Bladder microvascular endothelial cell (primary cell): ENCODE results near the gene KIF4A. TPM values are rescaled to one million over a fixed set of nuclear protein-coding genes. Genes with fewer than 3 reads are reported as not detected.

Experiments used
- total RNA-seq: library from RNA; depleted of rRNA; stranded (reverse); fragments of >200 nt; gene quantifications from 2 replicates; pipeline ENCODE4 v1.2.3, GENCODE V29; 2014

KIF4A gene, protein sequence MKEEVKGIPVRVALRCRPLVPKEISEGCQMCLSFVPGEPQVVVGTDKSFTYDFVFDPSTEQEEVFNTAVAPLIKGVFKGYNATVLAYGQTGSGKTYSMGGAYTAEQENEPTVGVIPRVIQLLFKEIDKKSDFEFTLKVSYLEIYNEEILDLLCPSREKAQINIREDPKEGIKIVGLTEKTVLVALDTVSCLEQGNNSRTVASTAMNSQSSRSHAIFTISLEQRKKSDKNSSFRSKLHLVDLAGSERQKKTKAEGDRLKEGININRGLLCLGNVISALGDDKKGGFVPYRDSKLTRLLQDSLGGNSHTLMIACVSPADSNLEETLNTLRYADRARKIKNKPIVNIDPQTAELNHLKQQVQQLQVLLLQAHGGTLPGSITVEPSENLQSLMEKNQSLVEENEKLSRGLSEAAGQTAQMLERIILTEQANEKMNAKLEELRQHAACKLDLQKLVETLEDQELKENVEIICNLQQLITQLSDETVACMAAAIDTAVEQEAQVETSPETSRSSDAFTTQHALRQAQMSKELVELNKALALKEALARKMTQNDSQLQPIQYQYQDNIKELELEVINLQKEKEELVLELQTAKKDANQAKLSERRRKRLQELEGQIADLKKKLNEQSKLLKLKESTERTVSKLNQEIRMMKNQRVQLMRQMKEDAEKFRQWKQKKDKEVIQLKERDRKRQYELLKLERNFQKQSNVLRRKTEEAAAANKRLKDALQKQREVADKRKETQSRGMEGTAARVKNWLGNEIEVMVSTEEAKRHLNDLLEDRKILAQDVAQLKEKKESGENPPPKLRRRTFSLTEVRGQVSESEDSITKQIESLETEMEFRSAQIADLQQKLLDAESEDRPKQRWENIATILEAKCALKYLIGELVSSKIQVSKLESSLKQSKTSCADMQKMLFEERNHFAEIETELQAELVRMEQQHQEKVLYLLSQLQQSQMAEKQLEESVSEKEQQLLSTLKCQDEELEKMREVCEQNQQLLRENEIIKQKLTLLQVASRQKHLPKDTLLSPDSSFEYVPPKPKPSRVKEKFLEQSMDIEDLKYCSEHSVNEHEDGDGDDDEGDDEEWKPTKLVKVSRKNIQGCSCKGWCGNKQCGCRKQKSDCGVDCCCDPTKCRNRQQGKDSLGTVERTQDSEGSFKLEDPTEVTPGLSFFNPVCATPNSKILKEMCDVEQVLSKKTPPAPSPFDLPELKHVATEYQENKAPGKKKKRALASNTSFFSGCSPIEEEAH
- total RNA-seq, result 11.3 and 13.8 TPM in 2 replicates

GRCh38 chrX:70289793-70290770, at the start of gene KIF4A, which contains the start of gene PDZD11:
KIF4A (plus strand) TSS chrX:70290104; CDS start chrX:70290459, 355 bp downstream.
PDZD11 (minus strand) TSS chrX:70289927; CDS start chrX:70289341, 586 bp downstream.

DNA sequence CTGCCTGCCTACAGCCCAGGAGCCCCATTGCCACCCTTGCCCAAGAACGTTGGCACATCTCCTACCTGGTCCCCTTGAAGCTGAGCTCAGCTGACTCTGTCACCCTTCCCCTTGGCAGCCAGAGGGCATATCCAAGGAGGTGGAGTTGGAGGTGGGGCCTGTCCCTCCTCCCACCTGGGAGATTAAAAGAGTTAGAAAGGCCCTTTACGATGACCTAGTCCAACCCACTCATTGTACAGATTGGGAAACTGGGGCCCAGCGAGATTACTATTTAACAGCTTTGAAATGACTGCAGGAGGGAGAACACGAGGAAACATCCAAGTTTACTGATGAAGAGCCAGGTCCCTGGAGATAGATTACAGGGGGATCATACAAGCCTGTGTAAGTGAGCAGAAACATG, 29.8 kb upstream of the KIF4A start, which contains the start of gene P2RY4:
TSS of gene P2RY4 (minus strand) at position 101 of the 400 bp plus-strand sequence. CDS start 580 bp downstream, outside the sequence.

DNA sequence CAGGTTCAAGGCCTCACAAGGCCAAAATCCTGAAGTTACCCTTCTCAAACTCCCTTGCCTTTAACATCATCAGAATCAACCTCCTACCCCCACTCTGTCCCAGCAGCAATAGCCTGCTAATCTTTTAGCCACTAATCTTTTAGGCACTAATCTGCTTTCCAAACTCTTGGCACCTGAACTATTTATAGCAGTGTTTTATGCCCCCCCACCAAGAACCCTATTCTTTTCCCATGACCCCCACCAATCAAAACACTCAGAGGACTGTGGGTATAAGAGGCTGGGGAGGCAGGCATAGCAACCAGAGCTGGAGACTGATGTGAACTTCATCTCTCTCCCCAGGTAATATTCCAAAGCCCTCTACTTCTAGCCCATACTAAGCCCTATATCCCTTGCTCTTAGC, 21.9 kb upstream of the KIF4A start, which contains the start of gene ARR3:
TSS of gene ARR3 (plus strand) at position 301 of the 400 bp plus-strand sequence. CDS start 1,052 bp downstream, outside the sequence.

DNA sequence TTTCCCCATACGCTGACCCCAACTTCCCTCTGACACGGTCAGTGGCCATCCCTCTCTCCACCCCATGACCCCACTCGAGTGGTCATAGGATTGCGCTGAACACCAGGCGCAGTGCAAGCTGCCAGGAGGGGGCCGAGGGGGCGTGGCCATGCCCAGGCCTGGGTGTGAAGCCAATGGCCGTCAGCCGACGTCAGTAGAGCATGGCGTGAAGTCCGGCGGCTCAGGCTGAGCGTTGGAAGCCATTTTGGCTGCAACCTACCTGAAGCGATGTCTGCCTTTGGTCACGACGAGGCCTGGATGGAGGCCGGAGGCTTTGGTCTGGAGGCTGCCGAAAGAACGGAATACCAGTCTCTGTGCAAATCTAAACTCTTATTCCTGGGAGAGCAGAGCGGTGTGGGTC, 8.0 kb upstream of the KIF4A start, which contains the start of gene RAB41:
TSS of gene RAB41 (plus strand) at position 222 of the 400 bp plus-strand sequence. CDS start at position 268, 46 bp downstream.

DNA sequence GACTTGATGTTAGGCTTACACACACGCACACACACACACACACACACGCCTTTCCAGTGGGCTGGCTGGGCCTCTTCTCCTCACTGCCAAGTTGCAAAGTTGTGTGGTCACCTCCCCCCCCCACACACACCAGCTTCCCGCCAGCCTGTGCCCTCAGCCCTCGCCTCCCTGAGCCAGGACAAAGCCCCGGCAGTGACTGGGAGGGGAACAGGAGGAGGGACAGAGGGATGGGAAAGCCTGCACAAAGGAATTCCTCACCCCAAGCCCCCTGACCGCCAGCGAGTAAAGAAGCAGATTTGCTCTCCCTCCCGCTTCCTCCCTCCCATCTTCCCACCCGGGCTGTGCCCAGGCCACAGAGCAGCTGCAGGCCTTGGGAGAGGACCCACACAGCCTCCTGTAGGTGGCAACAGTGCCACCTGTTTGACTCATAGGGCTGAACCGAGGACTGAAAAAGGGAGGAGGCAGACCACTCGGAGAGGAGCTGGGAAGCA, 133.0 kb downstream of the KIF4A start, which contains the start of gene GDPD2:
TSS of gene GDPD2 (plus strand) at position 464 of the 491 bp plus-strand sequence. CDS start 1,671 bp downstream, outside the sequence.

GRCh38 chrX:70444326-70444945, 154.5 kb downstream of the KIF4A start, which contains the start of gene DLG3:
DLG3 (plus strand) TSS chrX:70444835; CDS start chrX:70445202, 367 bp downstream.

Other genes with a start within 250 kb of the KIF4A start
- 0.25 TPM in 1 of 2 replicates, not detected in the other for gene AWAT2, start 240.2 kb upstream of the KIF4A start, total RNA-seq
- gene OTUD6A, start 227.6 kb upstream of the KIF4A start, total RNA-seq, result not detected in 2 replicates
- gene IGBP1, start 156.7 kb upstream of the KIF4A start, total RNA-seq, result 69.3 and 74.0 TPM in 2 replicates
- 0.16 TPM in 1 of 2 replicates, not detected in the other for gene DGAT2L6, start 112.6 kb upstream of the KIF4A start, total RNA-seq
- not detected in 2 replicates for gene AWAT1, start 55.4 kb upstream of the KIF4A start, total RNA-seq
- 0.06 TPM in 1 of 2 replicates, not detected in the other for gene P2RY4, start 29.9 kb upstream of the KIF4A start, total RNA-seq
- gene ARR3, start 21.8 kb upstream of the KIF4A start, total RNA-seq, result not detected in 2 replicates
- gene RAB41, start 7.9 kb upstream of the KIF4A start, total RNA-seq, result not detected in 2 replicates
- 30.0 and 31.4 TPM in 2 replicates for gene PDZD11, start 177 bp upstream of the KIF4A start, total RNA-seq
- gene GDPD2, start 133.2 kb downstream of the KIF4A start, total RNA-seq, result not detected in 2 replicates
- 0.32 and 1.4 TPM in 2 replicates for gene DLG3, start 154.7 kb downstream of the KIF4A start, total RNA-seq